ENCODE measurements around the gene RRP15.

Gene RRP15

GRCh38 chr1:218365226-218365999 lies 80.3 kb downstream of the RRP15 start:
- Histone ChIP-seq H3K4me1 (ENCODE audit: control insufficient read depth, insufficient read depth, low read length) (peaks cover 40% of the 10 kb centered on the region), H3K9me3 (replicated peaks; ENCODE audit: low read length) (no peaks in the 10 kb centered on the region), H3K9ac (ENCODE audit: low read depth, low read length) (peak overlapping the region; percentile 28), H3K36me3 (ENCODE audit: insufficient read depth, low read length) (peaks cover 11% of the 10 kb centered on the region), H3K4me3 (ENCODE audit: low read length) (no peak overlapping the region), H3K4me2 (ENCODE audit: low read length) (peak overlapping the region; percentile 36), H3K27me3 (ENCODE audit: control insufficient read depth, insufficient read depth, low read length) (no peaks in the 10 kb centered on the region)

- Histone ChIP-seq H3K4me1 (ENCODE audit: control insufficient read depth, insufficient read depth, low read length) (peaks cover 42% of the 10 kb centered on the region), H3K4me3 (ENCODE audit: low read length) (no peak overlapping the region), H3K4me2 (ENCODE audit: low read length) (no peak overlapping the region), H3K9ac (ENCODE audit: low read depth, low read length) (no peak overlapping the region), H3K9me3 (replicated peaks; ENCODE audit: low read length) (no peaks in the 10 kb centered on the region), H3K27me3 (ENCODE audit: control insufficient read depth, insufficient read depth, low read length) (no peaks in the 10 kb centered on the region), H3K36me3 (ENCODE audit: insufficient read depth, low read length) (peaks cover 11% of the 10 kb centered on the region)
These were observed 81.4 kb downstream of the RRP15 start for GRCh38 chr1:218366322-218367052.

GRCh38 chr1:218367118-218367517 lies 82.0 kb downstream of the RRP15 start:
- H3K27me3 ChIP-seq (ENCODE audit: control insufficient read depth, insufficient read depth, low read length): no peaks in the 10 kb centered on the region
- H3K36me3 ChIP-seq (ENCODE audit: insufficient read depth, low read length): peaks cover 7% of the 10 kb centered on the region
- H3K4me2 ChIP-seq (ENCODE audit: low read length): no peak overlapping the region
- no peak overlapping the region for H3K9ac ChIP-seq (ENCODE audit: low read depth, low read length)
- H3K4me1 ChIP-seq (ENCODE audit: control insufficient read depth, insufficient read depth, low read length): peaks cover 38% of the 10 kb centered on the region
- no peaks in the 10 kb centered on the region for H3K9me3 ChIP-seq (replicated peaks; ENCODE audit: low read length)
- no peak overlapping the region for H3K4me3 ChIP-seq (ENCODE audit: low read length)

- no peak overlapping the region for H3K4me2 ChIP-seq (ENCODE audit: low read length)
- no peaks in the 10 kb centered on the region for H3K27me3 ChIP-seq (ENCODE audit: control insufficient read depth, insufficient read depth, low read length)
- no peak overlapping the region for H3K4me3 ChIP-seq (ENCODE audit: low read length)
- peaks cover 7% of the 10 kb centered on the region for H3K36me3 ChIP-seq (ENCODE audit: insufficient read depth, low read length)
- H3K9ac ChIP-seq (ENCODE audit: low read depth, low read length): no peak overlapping the region
- H3K4me1 ChIP-seq (ENCODE audit: control insufficient read depth, insufficient read depth, low read length): peaks cover 39% of the 10 kb centered on the region
- no peaks in the 10 kb centered on the region for H3K9me3 ChIP-seq (replicated peaks; ENCODE audit: low read length)
These were observed 83.6 kb downstream of the RRP15 start for GRCh38 chr1:218368686-218369085.

- no peak overlapping the region for H3K4me2 ChIP-seq (ENCODE audit: low read length)
- H3K4me1 ChIP-seq (ENCODE audit: control insufficient read depth, insufficient read depth, low read length): peaks cover 41% of the 10 kb centered on the region
- H3K9ac ChIP-seq (ENCODE audit: low read depth, low read length): no peak overlapping the region
- H3K4me3 ChIP-seq (ENCODE audit: low read length): no peak overlapping the region
- H3K9me3 ChIP-seq (replicated peaks; ENCODE audit: low read length): no peaks in the 10 kb centered on the region
- H3K36me3 ChIP-seq (ENCODE audit: insufficient read depth, low read length): peaks cover 7% of the 10 kb centered on the region
- no peaks in the 10 kb centered on the region for H3K27me3 ChIP-seq (ENCODE audit: control insufficient read depth, insufficient read depth, low read length)
These were observed 84.8 kb downstream of the RRP15 start for GRCh38 chr1:218369688-218370511.

GRCh38 chr1:218371927-218372672 lies 87.0 kb downstream of the RRP15 start:
- Histone ChIP-seq H3K4me3 (ENCODE audit: low read length) (no peak overlapping the region), H3K27me3 (ENCODE audit: control insufficient read depth, insufficient read depth, low read length) (no peaks in the 10 kb centered on the region), H3K4me2 (ENCODE audit: low read length) (no peak overlapping the region), H3K4me1 (ENCODE audit: control insufficient read depth, insufficient read depth, low read length) (peaks cover 49% of the 10 kb centered on the region), H3K36me3 (ENCODE audit: insufficient read depth, low read length) (peaks cover 7% of the 10 kb centered on the region), H3K9ac (ENCODE audit: low read depth, low read length) (no peak overlapping the region), H3K9me3 (replicated peaks; ENCODE audit: low read length) (no peaks in the 10 kb centered on the region)

GRCh38 chr1:218374401-218375353 lies 89.6 kb downstream of the RRP15 start:
- Histone ChIP-seq H3K4me2 (ENCODE audit: low read length) (peak overlapping the region; percentile 26), H3K4me1 (ENCODE audit: control insufficient read depth, insufficient read depth, low read length) (peaks cover 51% of the 10 kb centered on the region), H3K9me3 (replicated peaks; ENCODE audit: low read length) (no peaks in the 10 kb centered on the region)

GRCh38 chr1:218376722-218377121 lies 91.6 kb downstream of the RRP15 start:
- Histone ChIP-seq H3K4me2 (ENCODE audit: low read length) (peak overlapping the region; percentile 61), H3K9ac (ENCODE audit: low read depth, low read length) (peak overlapping the region; percentile 37), H3K9me3 (replicated peaks; ENCODE audit: low read length) (no peaks in the 10 kb centered on the region), H3K4me3 (ENCODE audit: low read length) (peak overlapping the region; percentile 43), H3K27me3 (ENCODE audit: control insufficient read depth, insufficient read depth, low read length) (no peaks in the 10 kb centered on the region), H3K36me3 (ENCODE audit: insufficient read depth, low read length) (no peaks in the 10 kb centered on the region), H3K4me1 (ENCODE audit: control insufficient read depth, insufficient read depth, low read length) (peaks cover 52% of the 10 kb centered on the region)

More at GRCh38 chr1:218374401-218375353, 89.6 kb downstream of the RRP15 start:
- Histone ChIP-seq H3K9ac (ENCODE audit: low read depth, low read length) (peak overlapping the region; percentile 51), H3K4me3 (ENCODE audit: low read length) (no peak overlapping the region), H3K27me3 (ENCODE audit: control insufficient read depth, insufficient read depth, low read length) (no peaks in the 10 kb centered on the region), H3K36me3 (ENCODE audit: insufficient read depth, low read length) (no peaks in the 10 kb centered on the region)

GRCh38 chr1:218377143-218377660 lies 92.1 kb downstream of the RRP15 start:
- no peaks in the 10 kb centered on the region for H3K36me3 ChIP-seq (ENCODE audit: insufficient read depth, low read length)
- peaks cover 52% of the 10 kb centered on the region for H3K4me1 ChIP-seq (ENCODE audit: control insufficient read depth, insufficient read depth, low read length)

More at GRCh38 chr1:218377143-218377660, 92.1 kb downstream of the RRP15 start:
- H3K4me3 ChIP-seq (ENCODE audit: low read length): peak overlapping the region; percentile 43
- peak overlapping the region; percentile 37 for H3K9ac ChIP-seq (ENCODE audit: low read depth, low read length)
- H3K4me2 ChIP-seq (ENCODE audit: low read length): peak overlapping the region; percentile 63
- H3K9me3 ChIP-seq (replicated peaks; ENCODE audit: low read length): no peaks in the 10 kb centered on the region
- no peaks in the 10 kb centered on the region for H3K27me3 ChIP-seq (ENCODE audit: control insufficient read depth, insufficient read depth, low read length)

Measured in skeletal muscle satellite cell (primary cell).